Ascending aorta (tissue), 2 donors: ENCODE measurements around the gene RALGAPA2. TPM values are rescaled to one million over a fixed set of nuclear protein-coding genes. Genes with fewer than 3 reads are reported as not detected.
A peak's percentile ranks its signal among the peaks of the same experiment; 100 is the strongest.

Experiments
- DNase-seq, 2 donors: peaks; one replicate each; pipeline ENCODE4 v3.0.0-alpha.2; 2019; ENCODE audit warnings: low spot score in 2 of 2
- H3K27ac ChIP-seq, 2 donors: fragments of 200-600 bp; sonication (generic); one replicate each; pipeline ENCODE4 v1.5.1; 2016 to 2017; ENCODE audit warnings: mild to moderate bottlenecking in 1 of 2
- H3K27me3 ChIP-seq: fragments of 200-600 bp; sonication (generic); one replicate; pipeline ENCODE4 v1.5.1; 2017
- H3K36me3 ChIP-seq, 2 donors: fragments of 200-600 bp; sonication (generic); one replicate each; pipeline ENCODE4 v1.5.1; 2016
- H3K4me1 ChIP-seq, 2 donors: fragments of 200-600 bp; sonication (generic); one replicate each; pipeline ENCODE4 v1.5.1; 2016 to 2017; ENCODE audit warnings: mild to moderate bottlenecking in 1 of 2
- H3K4me3 ChIP-seq, 2 donors: fragments of 200-600 bp; sonication (generic); one replicate each; pipeline ENCODE4 v1.5.1; 2016 to 2017; ENCODE audit warnings: mild to moderate bottlenecking in 1 of 2
- H3K9me3 ChIP-seq, 2 donors: fragments of 200-600 bp; sonication (generic); one replicate each; pipeline ENCODE4 v1.5.1; 2016
- CTCF ChIP-seq, 3 experiments: fragments of 200-600 bp in 2 of 3; fragments of 450-650 bp in 1 of 3; sonication (generic) in 2 of 3; IDR thresholded peaks; one replicate each; pipeline ENCODE4 v1.5.1; 2016 to 2019; ENCODE audit warnings: antibody characterized with exemption in 3 of 3, mild to moderate bottlenecking in 1 of 3, moderate library complexity in 1 of 3
- intact Hi-C: fragments of 100-400 bp; cut with DNase I; formaldehyde crosslinking; loops from one replicate; pipeline ENCODE4 v1.15.1; 2023
- total RNA-seq: library from RNA; depleted of rRNA; stranded (reverse); fragments of >200 nt; gene quantifications from one replicate; pipeline ENCODE4 v1.1.0, GENCODE V29; 2016

The RALGAPA2 gene
- total RNA-seq, 1 donor from 2014 or later: 68.9 TPM

- H3K4me3 ChIP-seq: peak overlapping the region in 1 of 2 donors; percentile 48
- peaks cover 7 to 11% of the 10 kb centered on the region in 2 donors for H3K4me1 ChIP-seq
- H3K9me3 ChIP-seq: no peaks in the 10 kb centered on the region
- TF ChIP-seq CTCF (IDR thresholded peaks at IDR 0.05): no peak
- DNase-seq: no peak
- peaks cover 19% of the 10 kb centered on the region for H3K27me3 ChIP-seq
- intact Hi-C loops: loop anchor here (10.0 kb wide), 1 partner anchor 282 kb away; no protein-coding TSS in a partner anchor
- H3K36me3 ChIP-seq: no peaks in the 10 kb centered on the region
- H3K27ac ChIP-seq: no peak overlapping the region
These were observed 345.9 kb downstream of the RALGAPA2 start for GRCh38 chr20:20366551-20366875.

DNA sequence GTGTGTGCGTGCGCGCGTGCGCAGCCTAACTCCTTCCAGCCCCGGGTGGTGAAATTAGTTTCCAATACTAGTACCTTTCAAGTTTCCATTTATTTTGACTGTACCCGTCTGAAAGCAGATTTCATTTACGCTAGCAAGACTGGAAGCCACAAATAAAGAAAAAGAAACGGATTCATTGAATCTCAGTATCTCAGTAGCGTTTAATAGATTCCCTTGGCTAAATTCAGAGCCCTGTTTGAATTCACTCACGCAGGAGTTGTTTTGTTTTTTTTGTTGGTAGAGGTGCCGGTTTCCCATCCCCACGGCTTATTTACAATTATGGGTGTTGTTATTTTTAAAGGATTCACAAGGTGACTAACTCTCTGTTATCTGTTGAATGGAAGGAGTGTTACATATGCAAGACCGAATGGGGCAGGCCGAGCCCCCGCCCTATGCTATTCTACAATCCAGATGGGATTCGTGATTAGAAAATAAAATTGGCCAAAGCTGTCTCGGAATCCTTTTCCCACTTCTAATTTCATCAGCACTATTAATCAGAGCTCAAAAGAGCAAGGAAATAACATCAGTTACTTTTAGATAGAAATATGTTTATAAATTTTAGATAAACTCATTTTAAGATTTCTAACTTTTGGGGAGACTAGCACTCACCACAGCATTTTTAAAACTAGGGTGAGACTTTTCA, 346.8 kb downstream of the RALGAPA2 start:
- intact Hi-C loops: loop anchor here (10.0 kb wide), 1 partner anchor 281 kb away; no protein-coding TSS in a partner anchor
- no peaks in the 10 kb centered on the region for H3K9me3 ChIP-seq
- TF ChIP-seq CTCF (IDR thresholded peaks at IDR 0.05): no peak
- peaks cover 19% of the 10 kb centered on the region for H3K27me3 ChIP-seq
- H3K4me3 ChIP-seq: no peak overlapping the region
- peaks cover 7 to 11% of the 10 kb centered on the region in 2 donors for H3K4me1 ChIP-seq
- no peak overlapping the region for H3K27ac ChIP-seq
- no peak for DNase-seq
- no peaks in the 10 kb centered on the region for H3K36me3 ChIP-seq

DNA sequence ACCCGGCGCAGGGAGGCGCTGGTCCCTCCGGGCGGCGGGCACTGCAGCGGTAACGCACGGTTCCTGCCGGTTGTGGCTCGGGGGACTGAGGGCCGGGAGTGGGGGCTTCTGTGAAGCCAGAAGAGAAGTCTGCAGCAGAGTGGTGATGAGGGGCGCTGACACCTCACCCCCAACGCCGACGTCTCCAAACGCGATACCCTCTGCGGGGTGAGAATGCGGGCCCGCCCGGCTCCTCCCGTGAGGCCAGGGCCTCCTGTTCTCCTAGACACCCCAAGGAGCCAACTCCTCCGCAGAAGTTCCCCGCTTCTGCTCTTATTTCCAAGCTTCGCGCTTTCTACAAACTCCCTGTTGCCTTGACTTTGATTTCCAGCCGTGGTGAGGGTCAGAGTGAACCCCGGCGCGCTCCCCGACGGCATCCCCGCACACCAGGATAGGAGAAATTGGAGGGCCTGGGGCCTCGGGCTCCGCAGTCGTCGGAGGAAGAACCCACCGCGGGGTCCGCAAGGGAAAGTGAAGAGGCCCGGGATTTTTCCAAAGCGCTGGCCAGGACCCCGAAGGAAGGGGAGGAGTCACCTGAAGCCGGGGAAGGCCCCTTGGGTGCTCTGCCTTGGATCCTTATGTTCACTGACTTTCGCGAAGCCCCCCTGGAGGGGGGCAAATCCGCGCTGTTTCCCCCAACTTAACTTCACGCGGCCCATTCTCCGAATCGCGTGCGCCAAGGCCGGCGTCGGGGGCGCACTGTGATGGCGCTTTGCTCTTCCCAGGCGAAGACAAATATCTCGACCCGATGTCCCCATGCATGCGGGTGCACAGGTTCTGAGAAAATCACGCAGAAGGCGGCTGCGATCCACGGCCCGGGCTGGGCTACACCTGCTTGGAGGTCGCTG, 347.6 kb downstream of the RALGAPA2 start:
- Histone ChIP-seq H3K9me3 (no peaks in the 10 kb centered on the region), H3K4me1 (peaks cover 7 to 13% of the 10 kb centered on the region in 2 donors), H3K27ac (no peak overlapping the region), H3K4me3 (no peak overlapping the region), H3K36me3 (no peaks in the 10 kb centered on the region), H3K27me3 (peaks cover 19% of the 10 kb centered on the region)
- intact Hi-C loops: loop anchor here (10.0 kb wide), 1 partner anchor 280 kb away; no protein-coding TSS in a partner anchor
- no peak for TF ChIP-seq CTCF (IDR thresholded peaks at IDR 0.05)
- no peak for DNase-seq

DNA sequence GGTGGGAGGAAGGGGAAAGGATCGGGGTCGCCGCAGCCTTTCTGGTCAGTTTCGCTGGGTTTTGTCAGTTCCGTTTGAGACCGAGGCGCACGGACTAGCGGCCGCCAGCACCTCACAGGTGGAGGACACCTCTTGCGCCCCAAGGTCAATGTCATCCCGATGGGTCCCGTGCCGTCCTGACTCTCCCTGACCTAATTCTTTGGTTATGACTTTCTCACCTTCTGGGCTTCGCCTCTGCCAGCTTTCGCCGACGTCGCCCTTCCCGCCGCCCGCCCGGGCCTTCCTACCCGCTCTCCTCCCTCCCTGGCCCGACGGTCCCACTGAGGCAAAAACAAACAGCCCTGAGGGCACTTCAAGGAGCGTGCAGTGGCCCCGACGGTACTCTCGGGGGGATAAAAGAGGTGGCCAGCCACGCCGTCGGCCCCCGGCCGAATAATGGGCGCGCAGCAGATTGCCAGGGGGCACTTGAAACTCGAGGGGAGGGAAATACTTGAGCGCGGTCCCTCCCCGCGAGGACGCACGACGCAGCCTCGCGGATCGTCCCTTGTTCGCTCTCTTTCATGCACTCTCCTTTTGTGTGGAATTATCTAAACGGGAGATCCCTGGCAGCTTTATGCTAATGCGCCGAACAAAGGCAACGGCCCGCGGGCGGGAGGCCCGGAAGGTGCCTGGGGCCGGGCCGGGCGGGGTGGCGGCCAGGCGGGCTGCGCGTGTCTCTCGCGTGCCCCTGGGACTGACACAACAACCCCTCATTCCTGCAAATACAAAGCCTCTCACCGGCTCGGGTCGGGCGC, 348.4 kb downstream of the RALGAPA2 start:
- DNase-seq: no peak
- Histone ChIP-seq H3K36me3 (no peaks in the 10 kb centered on the region), H3K9me3 (no peaks in the 10 kb centered on the region), H3K4me3 (no peak overlapping the region), H3K27me3 (peaks cover 19% of the 10 kb centered on the region), H3K4me1 (peaks cover 3 to 9% of the 10 kb centered on the region in 2 donors), H3K27ac (no peak overlapping the region)
- intact Hi-C loops: loop anchor here (10.0 kb wide), 1 partner anchor 279 kb away; no protein-coding TSS in a partner anchor
- TF ChIP-seq CTCF (IDR thresholded peaks at IDR 0.05): no peak

- no peak for TF ChIP-seq CTCF (IDR thresholded peaks at IDR 0.05)
- H3K9me3 ChIP-seq: no peaks in the 10 kb centered on the region
- H3K27ac ChIP-seq: no peak overlapping the region
- H3K36me3 ChIP-seq: no peaks in the 10 kb centered on the region
- no peak for DNase-seq
- intact Hi-C loops: loop anchor here (10.0 kb wide), 1 partner anchor 279 kb away; no protein-coding TSS in a partner anchor
- H3K4me3 ChIP-seq: no peak overlapping the region
- H3K4me1 ChIP-seq: peaks cover 3 to 9% of the 10 kb centered on the region in 2 donors
- peaks cover 19% of the 10 kb centered on the region for H3K27me3 ChIP-seq
These were observed 349.0 kb downstream of the RALGAPA2 start for GRCh38 chr20:20363434-20363798.
